GM23338 (cell line): ENCODE data around the gene ZMYND11. TPM values are rescaled to one million over a fixed set of nuclear protein-coding genes. Genes with fewer than 3 reads are reported as not detected.

ENCODE experiments used
- CREB1 ChIP-seq: fragments of 250-450 bp; sonication (Bioruptor Pico); IDR thresholded peaks from 2 replicates; pipeline ENCODE4 v1.5.0; 2020; ENCODE audit warnings: low read depth, mild to moderate bottlenecking, moderate library complexity
- EZH2 ChIP-seq: fragments of 200-600 bp; sonication (generic); IDR thresholded peaks from one replicate; pipeline ENCODE4 v1.8.0; 2017; ENCODE audit warnings: antibody characterized with exemption, mild to moderate bottlenecking, low read depth; ENCODE audit not compliant: unreplicated experiment
- POLR2AphosphoS5 ChIP-seq: IDR thresholded peaks from 2 replicates; pipeline ENCODE4 v1.6.1; 2016; ENCODE audit warnings: antibody characterized with exemption, low read depth
- STAT1 ChIP-seq: IDR thresholded peaks from one replicate; pipeline ENCODE4 v1.6.1; 2016; ENCODE audit warnings: antibody characterized with exemption; ENCODE audit not compliant: unreplicated experiment
- ZNF331 ChIP-seq: fragments of 250-450 bp; sonication (Bioruptor Pico); IDR thresholded peaks from 2 replicates; pipeline ENCODE4 v1.5.0; 2020; ENCODE audit warnings: low read depth, mild to moderate bottlenecking, moderate library complexity
- polyA plus RNA-seq: library from polyadenylated mRNA; unstranded; fragments of >200 nt; fragmentation: Nextera tagmentation; extraction: Ambion mirVana; gene quantifications from 2 replicates; pipeline ENCODE4 v1.2.1, GENCODE V29; 2016
- total RNA-seq: library from RNA; depleted of rRNA; stranded (reverse); fragments of >200 nt; shearing (Covaris generic); gene quantifications from 2 replicates; pipeline ENCODE4 v1.2.3, GENCODE V29; 2014
- TF ChIP-seq, protein P1 (sequence below): fragments of 250-450 bp; sonication (Bioruptor Pico); IDR thresholded peaks from 2 replicates; pipeline ENCODE4 v1.5.0; 2020; ENCODE audit warnings: mild to moderate bottlenecking, moderate library complexity
- TF ChIP-seq, protein P2 (sequence below), 2 experiments: fragments of 200-600 bp in 1 of 2; sonication (generic) in 1 of 2; conservative IDR thresholded peaks; 2 replicates each; pipeline versions ENCODE4 v1.5.1 to v1.6.1; 2016 to 2017; ENCODE audit warnings: antibody characterized with exemption in 2 of 2, low read depth in 2 of 2, mild to moderate bottlenecking in 2 of 2, moderate library complexity in 1 of 2
- TF ChIP-seq, protein P3 (sequence below): IDR thresholded peaks from 2 replicates; pipeline ENCODE4 v1.6.1; 2016; ENCODE audit warnings: antibody characterized with exemption

ZMYND11 gene
- total and polyA plus RNA-seq, 2 experiments from 2014 or later: 8.9 to 16.9 TPM

DNA sequence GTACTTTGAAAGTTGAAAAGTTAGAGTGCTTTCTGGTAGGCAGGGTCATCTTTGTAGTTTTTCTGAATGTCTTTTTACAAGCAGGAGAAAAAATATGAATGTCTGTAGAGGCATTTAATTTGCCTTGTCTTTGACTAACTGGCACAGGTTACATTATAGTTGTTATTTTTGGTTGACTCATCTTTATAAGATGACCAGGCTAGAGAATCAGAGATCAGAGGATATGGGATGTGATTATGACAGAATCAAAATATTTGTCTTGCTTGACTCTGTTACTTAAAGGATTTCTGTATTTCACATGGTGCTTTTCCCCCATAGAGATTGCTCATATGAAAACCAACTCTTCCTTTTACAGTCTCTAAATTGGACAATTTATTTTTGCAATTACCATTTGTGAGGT is 2.4 kb downstream of the ZMYND11 start (continued):
- TF ChIP-seq, protein P1, sequence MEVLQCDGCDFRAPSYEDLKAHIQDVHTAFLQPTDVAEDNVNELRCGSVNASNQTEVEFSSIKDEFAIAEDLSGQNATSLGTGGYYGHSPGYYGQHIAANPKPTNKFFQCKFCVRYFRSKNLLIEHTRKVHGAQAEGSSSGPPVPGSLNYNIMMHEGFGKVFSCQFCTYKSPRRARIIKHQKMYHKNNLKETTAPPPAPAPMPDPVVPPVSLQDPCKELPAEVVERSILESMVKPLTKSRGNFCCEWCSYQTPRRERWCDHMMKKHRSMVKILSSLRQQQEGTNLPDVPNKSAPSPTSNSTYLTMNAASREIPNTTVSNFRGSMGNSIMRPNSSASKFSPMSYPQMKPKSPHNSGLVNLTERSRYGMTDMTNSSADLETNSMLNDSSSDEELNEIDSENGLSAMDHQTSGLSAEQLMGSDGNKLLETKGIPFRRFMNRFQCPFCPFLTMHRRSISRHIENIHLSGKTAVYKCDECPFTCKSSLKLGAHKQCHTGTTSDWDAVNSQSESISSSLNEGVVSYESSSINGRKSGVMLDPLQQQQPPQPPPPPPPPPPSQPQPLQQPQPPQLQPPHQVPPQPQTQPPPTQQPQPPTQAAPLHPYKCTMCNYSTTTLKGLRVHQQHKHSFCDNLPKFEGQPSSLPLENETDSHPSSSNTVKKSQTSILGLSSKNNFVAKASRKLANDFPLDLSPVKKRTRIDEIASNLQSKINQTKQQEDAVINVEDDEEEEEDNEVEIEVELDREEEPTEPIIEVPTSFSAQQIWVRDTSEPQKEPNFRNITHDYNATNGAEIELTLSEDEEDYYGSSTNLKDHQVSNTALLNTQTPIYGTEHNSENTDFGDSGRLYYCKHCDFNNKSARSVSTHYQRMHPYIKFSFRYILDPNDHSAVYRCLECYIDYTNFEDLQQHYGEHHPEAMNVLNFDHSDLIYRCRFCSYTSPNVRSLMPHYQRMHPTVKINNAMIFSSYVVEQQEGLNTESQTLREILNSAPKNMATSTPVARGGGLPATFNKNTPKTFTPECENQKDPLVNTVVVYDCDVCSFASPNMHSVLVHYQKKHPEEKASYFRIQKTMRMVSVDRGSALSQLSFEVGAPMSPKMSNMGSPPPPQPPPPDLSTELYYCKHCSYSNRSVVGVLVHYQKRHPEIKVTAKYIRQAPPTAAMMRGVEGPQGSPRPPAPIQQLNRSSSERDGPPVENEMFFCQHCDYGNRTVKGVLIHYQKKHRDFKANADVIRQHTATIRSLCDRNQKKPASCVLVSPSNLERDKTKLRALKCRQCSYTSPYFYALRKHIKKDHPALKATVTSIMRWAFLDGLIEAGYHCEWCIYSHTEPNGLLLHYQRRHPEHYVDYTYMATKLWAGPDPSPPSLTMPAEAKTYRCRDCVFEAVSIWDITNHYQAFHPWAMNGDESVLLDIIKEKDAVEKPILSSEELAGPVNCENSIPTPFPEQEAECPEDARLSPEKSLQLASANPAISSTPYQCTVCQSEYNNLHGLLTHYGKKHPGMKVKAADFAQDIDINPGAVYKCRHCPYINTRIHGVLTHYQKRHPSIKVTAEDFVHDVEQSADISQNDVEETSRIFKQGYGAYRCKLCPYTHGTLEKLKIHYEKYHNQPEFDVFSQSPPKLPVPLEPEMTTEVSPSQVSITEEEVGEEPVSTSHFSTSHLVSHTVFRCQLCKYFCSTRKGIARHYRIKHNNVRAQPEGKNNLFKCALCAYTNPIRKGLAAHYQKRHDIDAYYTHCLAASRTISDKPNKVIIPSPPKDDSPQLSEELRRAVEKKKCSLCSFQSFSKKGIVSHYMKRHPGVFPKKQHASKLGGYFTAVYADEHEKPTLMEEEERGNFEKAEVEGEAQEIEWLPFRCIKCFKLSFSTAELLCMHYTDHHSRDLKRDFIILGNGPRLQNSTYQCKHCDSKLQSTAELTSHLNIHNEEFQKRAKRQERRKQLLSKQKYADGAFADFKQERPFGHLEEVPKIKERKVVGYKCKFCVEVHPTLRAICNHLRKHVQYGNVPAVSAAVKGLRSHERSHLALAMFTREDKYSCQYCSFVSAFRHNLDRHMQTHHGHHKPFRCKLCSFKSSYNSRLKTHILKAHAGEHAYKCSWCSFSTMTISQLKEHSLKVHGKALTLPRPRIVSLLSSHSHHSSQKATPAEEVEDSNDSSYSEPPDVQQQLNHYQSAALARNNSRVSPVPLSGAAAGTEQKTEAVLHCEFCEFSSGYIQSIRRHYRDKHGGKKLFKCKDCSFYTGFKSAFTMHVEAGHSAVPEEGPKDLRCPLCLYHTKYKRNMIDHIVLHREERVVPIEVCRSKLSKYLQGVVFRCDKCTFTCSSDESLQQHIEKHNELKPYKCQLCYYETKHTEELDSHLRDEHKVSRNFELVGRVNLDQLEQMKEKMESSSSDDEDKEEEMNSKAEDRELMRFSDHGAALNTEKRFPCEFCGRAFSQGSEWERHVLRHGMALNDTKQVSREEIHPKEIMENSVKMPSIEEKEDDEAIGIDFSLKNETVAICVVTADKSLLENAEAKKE: no peak
- TF ChIP-seq STAT1 (no peak), POLR2AphosphoS5 (no peak), ZNF331 (no peak), CREB1 (CRISPR knock-in tag) (no peak), EZH2 (no peak)
- TF ChIP-seq, protein P2, sequence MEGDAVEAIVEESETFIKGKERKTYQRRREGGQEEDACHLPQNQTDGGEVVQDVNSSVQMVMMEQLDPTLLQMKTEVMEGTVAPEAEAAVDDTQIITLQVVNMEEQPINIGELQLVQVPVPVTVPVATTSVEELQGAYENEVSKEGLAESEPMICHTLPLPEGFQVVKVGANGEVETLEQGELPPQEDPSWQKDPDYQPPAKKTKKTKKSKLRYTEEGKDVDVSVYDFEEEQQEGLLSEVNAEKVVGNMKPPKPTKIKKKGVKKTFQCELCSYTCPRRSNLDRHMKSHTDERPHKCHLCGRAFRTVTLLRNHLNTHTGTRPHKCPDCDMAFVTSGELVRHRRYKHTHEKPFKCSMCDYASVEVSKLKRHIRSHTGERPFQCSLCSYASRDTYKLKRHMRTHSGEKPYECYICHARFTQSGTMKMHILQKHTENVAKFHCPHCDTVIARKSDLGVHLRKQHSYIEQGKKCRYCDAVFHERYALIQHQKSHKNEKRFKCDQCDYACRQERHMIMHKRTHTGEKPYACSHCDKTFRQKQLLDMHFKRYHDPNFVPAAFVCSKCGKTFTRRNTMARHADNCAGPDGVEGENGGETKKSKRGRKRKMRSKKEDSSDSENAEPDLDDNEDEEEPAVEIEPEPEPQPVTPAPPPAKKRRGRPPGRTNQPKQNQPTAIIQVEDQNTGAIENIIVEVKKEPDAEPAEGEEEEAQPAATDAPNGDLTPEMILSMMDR (conservative IDR thresholded peaks at IDR 0.05; ENCODE audit: low read depth in 2 of 2): no peak
- TF ChIP-seq, protein P3, sequence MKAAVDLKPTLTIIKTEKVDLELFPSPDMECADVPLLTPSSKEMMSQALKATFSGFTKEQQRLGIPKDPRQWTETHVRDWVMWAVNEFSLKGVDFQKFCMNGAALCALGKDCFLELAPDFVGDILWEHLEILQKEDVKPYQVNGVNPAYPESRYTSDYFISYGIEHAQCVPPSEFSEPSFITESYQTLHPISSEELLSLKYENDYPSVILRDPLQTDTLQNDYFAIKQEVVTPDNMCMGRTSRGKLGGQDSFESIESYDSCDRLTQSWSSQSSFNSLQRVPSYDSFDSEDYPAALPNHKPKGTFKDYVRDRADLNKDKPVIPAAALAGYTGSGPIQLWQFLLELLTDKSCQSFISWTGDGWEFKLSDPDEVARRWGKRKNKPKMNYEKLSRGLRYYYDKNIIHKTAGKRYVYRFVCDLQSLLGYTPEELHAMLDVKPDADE: no peak
